SK-N-SH (cell line): ENCODE data around the gene GDF2.

ENCODE experiments used
- CHD2 ChIP-seq: fragments of 150-350 bp; IDR thresholded peaks from 2 replicates; pipeline ENCODE4 v1.6.1; 2018; ENCODE audit warnings: low read length; ENCODE audit not compliant: partially characterized antibody
- EP300 ChIP-seq, 2 experiments: IDR thresholded peaks; 2 replicates each; pipeline versions ENCODE4 v1.4.0 to v1.6.1; 2012; ENCODE audit warnings: borderline replicate concordance in 1 of 2, low read depth in 1 of 2, low read length in 1 of 2
- MEF2A ChIP-seq: IDR thresholded peaks from 2 replicates; pipeline ENCODE4 v1.4.0; 2012; ENCODE audit warnings: low read depth, borderline replicate concordance
- MXI1 ChIP-seq: IDR thresholded peaks from 2 replicates; pipeline ENCODE4 v1.6.1; 2012; ENCODE audit warnings: mild to moderate bottlenecking, low read depth, low read length, improper control_type of control experiment
- PBX3 ChIP-seq: IDR thresholded peaks from 2 replicates; pipeline ENCODE4; 2012
- USF2 ChIP-seq: fragments of 150-350 bp; IDR thresholded peaks from 2 replicates; pipeline ENCODE4 v1.6.1; 2017; ENCODE audit warnings: antibody characterized with exemption, low read length, low read depth, borderline replicate concordance
- TF ChIP-seq, protein P1 (sequence below): fragments of 200-600 bp; sonication (generic); IDR thresholded peaks from 2 replicates; pipeline ENCODE4 v1.6.1; 2017; ENCODE audit warnings: antibody characterized with exemption, mild to moderate bottlenecking, moderate library complexity
- TF ChIP-seq, protein P2 (sequence below): IDR thresholded peaks from 2 replicates; pipeline ENCODE4 v1.4.0; 2012; ENCODE audit warnings: low read depth

- TF ChIP-seq, protein P1, sequence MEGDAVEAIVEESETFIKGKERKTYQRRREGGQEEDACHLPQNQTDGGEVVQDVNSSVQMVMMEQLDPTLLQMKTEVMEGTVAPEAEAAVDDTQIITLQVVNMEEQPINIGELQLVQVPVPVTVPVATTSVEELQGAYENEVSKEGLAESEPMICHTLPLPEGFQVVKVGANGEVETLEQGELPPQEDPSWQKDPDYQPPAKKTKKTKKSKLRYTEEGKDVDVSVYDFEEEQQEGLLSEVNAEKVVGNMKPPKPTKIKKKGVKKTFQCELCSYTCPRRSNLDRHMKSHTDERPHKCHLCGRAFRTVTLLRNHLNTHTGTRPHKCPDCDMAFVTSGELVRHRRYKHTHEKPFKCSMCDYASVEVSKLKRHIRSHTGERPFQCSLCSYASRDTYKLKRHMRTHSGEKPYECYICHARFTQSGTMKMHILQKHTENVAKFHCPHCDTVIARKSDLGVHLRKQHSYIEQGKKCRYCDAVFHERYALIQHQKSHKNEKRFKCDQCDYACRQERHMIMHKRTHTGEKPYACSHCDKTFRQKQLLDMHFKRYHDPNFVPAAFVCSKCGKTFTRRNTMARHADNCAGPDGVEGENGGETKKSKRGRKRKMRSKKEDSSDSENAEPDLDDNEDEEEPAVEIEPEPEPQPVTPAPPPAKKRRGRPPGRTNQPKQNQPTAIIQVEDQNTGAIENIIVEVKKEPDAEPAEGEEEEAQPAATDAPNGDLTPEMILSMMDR = no peak
- no peak for TF ChIP-seq MXI1
- TF ChIP-seq, protein P2, sequence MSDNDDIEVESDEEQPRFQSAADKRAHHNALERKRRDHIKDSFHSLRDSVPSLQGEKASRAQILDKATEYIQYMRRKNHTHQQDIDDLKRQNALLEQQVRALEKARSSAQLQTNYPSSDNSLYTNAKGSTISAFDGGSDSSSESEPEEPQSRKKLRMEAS = no peak
- TF ChIP-seq USF2 = no peak
- no peak for TF ChIP-seq EP300 (IDR thresholded peaks at IDR 0.05; ENCODE audit: borderline replicate concordance in 1 of 2, low read depth in 1 of 2, low read length in 1 of 2)
- no peak for TF ChIP-seq MEF2A
- TF ChIP-seq CHD2 = no peak
- TF ChIP-seq PBX3 = no peak
These were observed 12.4 kb downstream of the GDF2 start for GRCh38 chr10:47334466-47335295.
